ENCODE results near the gene TCF12. TPM values are rescaled to one million over a fixed set of nuclear protein-coding genes. Genes with fewer than 3 reads are reported as not detected.

Gene TCF12
- total RNA-seq, 1 experiment from 2014 or later, result 76.7 TPM

DNA sequence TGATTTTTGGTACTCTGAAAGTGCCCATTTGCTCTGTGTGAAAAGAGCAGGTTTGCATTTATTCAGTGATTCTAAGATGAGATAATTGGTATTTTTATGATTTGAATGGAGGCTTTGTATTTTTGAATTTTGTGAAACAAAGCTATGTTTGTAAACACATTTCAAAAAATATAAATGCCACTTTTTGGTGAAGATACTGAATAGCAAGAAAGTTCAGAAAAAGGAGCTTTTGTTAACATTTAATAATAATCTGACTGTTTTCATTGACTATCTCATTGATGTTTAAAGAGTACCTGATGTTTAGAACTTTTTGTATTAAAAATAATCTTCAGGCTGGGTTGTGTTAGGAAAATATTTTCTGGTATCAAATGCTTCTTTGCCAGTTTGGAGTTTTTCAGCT is 23.7 kb downstream of the TCF12 start:
- Histone ChIP-seq H4K20me1 (ENCODE audit: control insufficient read depth, insufficient read depth, insufficient read length) (no peaks in the 10 kb centered on the region), H3K14ac (ENCODE audit: insufficient read depth, low read length) (no peak overlapping the region), H3K4ac (ENCODE audit: low read depth, low read length) (no peak overlapping the region), H2BK120ac (ENCODE audit: low read depth, low read length, poor library complexity, severe bottlenecking) (no peak overlapping the region), H2BK5ac (ENCODE audit: insufficient read length, low read length) (no peak overlapping the region), H3K4me2 (ENCODE audit: insufficient read depth, insufficient read length, low read length) (no peak overlapping the region), H3K56ac (ENCODE audit: insufficient read length, low read depth, low read length) (no peak overlapping the region), H3K27me3 (ENCODE audit: insufficient read depth, low read length) (no peaks in the 10 kb centered on the region), H2AFZ (ENCODE audit: low read length) (no peak overlapping the region), H3K9me3 (ENCODE audit: control insufficient read depth, low read depth, low read length) (no peaks in the 10 kb centered on the region), H3K23me2 (ENCODE audit: insufficient read length, low read depth, low read length, poor library complexity, severe bottlenecking) (no peaks in the 10 kb centered on the region), H3K79me1 (ENCODE audit: insufficient read depth, low read depth, low read length, poor library complexity, severe bottlenecking) (peaks cover under 1% of the 10 kb centered on the region), H4K91ac (ENCODE audit: insufficient read length, low read depth, low read length) (no peak overlapping the region), H2AK5ac (ENCODE audit: insufficient read length, low read length) (no peak overlapping the region), H3T11ph (ENCODE audit: low read length) (no peak overlapping the region), H3K27ac (ENCODE audit: insufficient read length, low read depth, low read length) (no peak overlapping the region), H3K18ac (ENCODE audit: insufficient read length, low read depth, low read length) (no peak overlapping the region), H4K8ac (replicated peaks; ENCODE audit: insufficient read length, low read depth, low read length) (no peak overlapping the region), H2BK15ac (ENCODE audit: low read depth, low read length) (no peak overlapping the region), H3K23ac (ENCODE audit: insufficient read length, low read depth, low read length) (no peak overlapping the region), H3K79me2 (ENCODE audit: insufficient read depth, low read length) (peaks cover 19% of the 10 kb centered on the region; the same call in 1 of the 2 replicates), H2BK12ac (ENCODE audit: insufficient read length, low read depth, low read length) (no peak overlapping the region), H4K5ac (ENCODE audit: insufficient read length, low read depth, low read length) (no peak overlapping the region), H2BK20ac (ENCODE audit: low read depth, low read length, poor library complexity, severe bottlenecking) (no peak overlapping the region), H3K4me1 (ENCODE audit: insufficient read depth, low read length) (no peaks in the 10 kb centered on the region; the same call in 1 of the 2 replicates), H3K9ac (ENCODE audit: extremely low read depth, insufficient read length, low read length) (no peak overlapping the region)
- TF ChIP-seq, protein P1, sequence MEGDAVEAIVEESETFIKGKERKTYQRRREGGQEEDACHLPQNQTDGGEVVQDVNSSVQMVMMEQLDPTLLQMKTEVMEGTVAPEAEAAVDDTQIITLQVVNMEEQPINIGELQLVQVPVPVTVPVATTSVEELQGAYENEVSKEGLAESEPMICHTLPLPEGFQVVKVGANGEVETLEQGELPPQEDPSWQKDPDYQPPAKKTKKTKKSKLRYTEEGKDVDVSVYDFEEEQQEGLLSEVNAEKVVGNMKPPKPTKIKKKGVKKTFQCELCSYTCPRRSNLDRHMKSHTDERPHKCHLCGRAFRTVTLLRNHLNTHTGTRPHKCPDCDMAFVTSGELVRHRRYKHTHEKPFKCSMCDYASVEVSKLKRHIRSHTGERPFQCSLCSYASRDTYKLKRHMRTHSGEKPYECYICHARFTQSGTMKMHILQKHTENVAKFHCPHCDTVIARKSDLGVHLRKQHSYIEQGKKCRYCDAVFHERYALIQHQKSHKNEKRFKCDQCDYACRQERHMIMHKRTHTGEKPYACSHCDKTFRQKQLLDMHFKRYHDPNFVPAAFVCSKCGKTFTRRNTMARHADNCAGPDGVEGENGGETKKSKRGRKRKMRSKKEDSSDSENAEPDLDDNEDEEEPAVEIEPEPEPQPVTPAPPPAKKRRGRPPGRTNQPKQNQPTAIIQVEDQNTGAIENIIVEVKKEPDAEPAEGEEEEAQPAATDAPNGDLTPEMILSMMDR (conservative IDR thresholded peaks at IDR 0.05), result no peak
- Mint-ChIP-seq H3K36me3 (ENCODE audit: insufficient read depth in 1 of 3, low read depth in 3 of 3) (peaks cover 9 to 20% (median 12%) of the 10 kb centered on the region in 3 experiments), H3K27ac (no peak overlapping the region), H3K4me1 (peaks cover 22 to 35% of the 10 kb centered on the region in 2 experiments), H3K27me3 (ENCODE audit: low read depth) (no peaks in the 10 kb centered on the region), H3K4me3 (no peak overlapping the region), H3K9me3 (peaks cover 2 to 4% of the 10 kb centered on the region in 2 experiments; a peak in 2 of 5 replicates)
- no peak for DNase-seq

All from H9 (cell line).